Glutamatergic neuron (in vitro differentiated cells): ENCODE measurements around the gene IFNA4. TPM values are rescaled to one million over a fixed set of nuclear protein-coding genes. Genes with fewer than 3 reads are reported as not detected.
"Not testable (repeated sequence)": the region's sequence is repeated elsewhere in the genome, so short reads cannot be mapped to it uniquely, and the experiment has no call there.

ENCODE experiments used
- DNase-seq: peaks from one replicate; pipeline ENCODE4 v3.0.0; 2022
- H3K27ac Mint-ChIP-seq: one replicate; pipeline ENCODE4 v1.8.0; 2020; ENCODE audit warnings: mild to moderate bottlenecking, mixed read lengths, inconsistent platforms; ENCODE audit not compliant: unreplicated experiment
- H3K27me3 Mint-ChIP-seq: one replicate; pipeline ENCODE4 v1.8.0; 2020; ENCODE audit warnings: mild to moderate bottlenecking, moderate library complexity, mixed read lengths, inconsistent platforms; ENCODE audit not compliant: unreplicated experiment
- H3K36me3 Mint-ChIP-seq: one replicate; pipeline ENCODE4 v1.8.0; 2020; ENCODE audit warnings: mild to moderate bottlenecking, mixed read lengths, inconsistent platforms; ENCODE audit not compliant: unreplicated experiment
- H3K4me1 Mint-ChIP-seq: one replicate; pipeline ENCODE4 v1.8.0; 2020; ENCODE audit warnings: mild to moderate bottlenecking, low read depth, mixed read lengths, inconsistent platforms; ENCODE audit not compliant: unreplicated experiment
- H3K4me3 Mint-ChIP-seq: one replicate; pipeline ENCODE4 v1.8.0; 2020; ENCODE audit warnings: mild to moderate bottlenecking, mixed read lengths, inconsistent platforms; ENCODE audit not compliant: unreplicated experiment
- H3K9me3 Mint-ChIP-seq: one replicate; pipeline ENCODE4 v1.8.0; 2020; ENCODE audit warnings: mild to moderate bottlenecking, moderate library complexity, mixed read lengths, inconsistent platforms; ENCODE audit not compliant: unreplicated experiment
- CTCF ChIP-seq: fragments of 200-600 bp; sonication (generic); IDR thresholded peaks from one replicate; pipeline ENCODE4 v1.5.0; 2021; ENCODE audit not compliant: partially characterized antibody, unreplicated experiment
- long read RNA-seq: library from polyadenylated mRNA; unstranded; transcript quantifications from one replicate; pipeline ENCODE4 v2.0.0, GENCODE V29; 2020; ENCODE audit not compliant: unreplicated experiment
- total RNA-seq: library from RNA; stranded (reverse); fragmentation: NEBNext Ultra II Directional; extraction: Animal tissue kit (Norgen Biotek cat#: 25700); gene quantifications from one replicate; pipeline ENCODE4 v1.2.1, GENCODE V29; 2021; ENCODE audit not compliant: unreplicated experiment

Gene IFNA4
- not detected for total RNA-seq
- long read RNA-seq: 0 reads

- H3K27me3 Mint-ChIP-seq, DNase-seq, H3K4me3 Mint-ChIP-seq, H3K27ac Mint-ChIP-seq, H3K4me1 Mint-ChIP-seq, H3K9me3 Mint-ChIP-seq, H3K36me3 Mint-ChIP-seq: not testable (repeated sequence)
Observed at GRCh38 chr9:21187487-21187886, at the start of gene IFNA4. Gene IFNA4, minus strand, starts transcription at chr9:21187587. Its CDS starts 56 bp downstream, at chr9:21187531.

- H3K4me3 Mint-ChIP-seq, H3K27me3 Mint-ChIP-seq, H3K36me3 Mint-ChIP-seq, H3K9me3 Mint-ChIP-seq, H3K27ac Mint-ChIP-seq, DNase-seq, H3K4me1 Mint-ChIP-seq: not testable (repeated sequence)
Observed at GRCh38 chr9:21236360-21236714, 49.0 kb upstream of the IFNA4 start.

GRCh38 chr9:21235468-21236359, 48.3 kb upstream of the IFNA4 start:
- H3K36me3 Mint-ChIP-seq, H3K4me1 Mint-ChIP-seq, H3K27me3 Mint-ChIP-seq, H3K4me3 Mint-ChIP-seq, H3K9me3 Mint-ChIP-seq, H3K27ac Mint-ChIP-seq, DNase-seq: not testable (repeated sequence)

- TF ChIP-seq CTCF: no peak
- no peak overlapping the region for H3K4me3 Mint-ChIP-seq
- H3K27ac Mint-ChIP-seq: no peak overlapping the region
- H3K27me3 Mint-ChIP-seq: peaks cover 2% of the 10 kb centered on the region
- no peaks in the 10 kb centered on the region for H3K9me3 Mint-ChIP-seq
- H3K36me3 Mint-ChIP-seq: no peaks in the 10 kb centered on the region
- H3K4me1 Mint-ChIP-seq: no peaks in the 10 kb centered on the region
- DNase-seq: no peak
Observed at GRCh38 chr9:21234153-21234687, 46.8 kb upstream of the IFNA4 start.

GRCh38 chr9:21233258-21233657, 45.9 kb upstream of the IFNA4 start:
- H3K9me3 Mint-ChIP-seq: no peaks in the 10 kb centered on the region
- no peaks in the 10 kb centered on the region for H3K4me1 Mint-ChIP-seq
- no peak overlapping the region for H3K27ac Mint-ChIP-seq
- TF ChIP-seq CTCF: no peak
- no peak for DNase-seq
- H3K4me3 Mint-ChIP-seq: no peak overlapping the region
- H3K27me3 Mint-ChIP-seq: peaks cover 2% of the 10 kb centered on the region
- no peaks in the 10 kb centered on the region for H3K36me3 Mint-ChIP-seq

GRCh38 chr9:21228122-21228521, 40.7 kb upstream of the IFNA4 start, which contains the start of gene IFNA17:
Gene IFNA17, minus strand, starts transcription at chr9:21228222. Its CDS starts 49 bp downstream, at chr9:21228173.
- TF ChIP-seq CTCF: no peak
- H3K36me3 Mint-ChIP-seq: no peaks in the 10 kb centered on the region
- H3K27ac Mint-ChIP-seq: no peak within 1 kb of the TSS
- H3K27me3 Mint-ChIP-seq: no peaks in the 10 kb centered on the region
- no peak for DNase-seq
- no peaks in the 10 kb centered on the region for H3K9me3 Mint-ChIP-seq
- no peaks in the 10 kb centered on the region for H3K4me1 Mint-ChIP-seq
- no peak within 1 kb of the TSS for H3K4me3 Mint-ChIP-seq

- DNase-seq, H3K27ac Mint-ChIP-seq, H3K4me1 Mint-ChIP-seq, H3K4me3 Mint-ChIP-seq, H3K36me3 Mint-ChIP-seq, H3K9me3 Mint-ChIP-seq, H3K27me3 Mint-ChIP-seq: not testable (repeated sequence)
Observed at GRCh38 chr9:21217211-21217610, 29.8 kb upstream of the IFNA4 start, which contains the start of gene IFNA16. Gene IFNA16, minus strand, starts transcription at chr9:21217311. Its CDS starts 6 bp downstream, at chr9:21217305.

- H3K27me3 Mint-ChIP-seq, H3K4me3 Mint-ChIP-seq, H3K9me3 Mint-ChIP-seq, H3K4me1 Mint-ChIP-seq, H3K27ac Mint-ChIP-seq, DNase-seq, H3K36me3 Mint-ChIP-seq: not testable (repeated sequence)
Observed at GRCh38 chr9:21213411-21214326, 26.3 kb upstream of the IFNA4 start.
